Measurements from ENCODE around the gene HMCES.
A peak's percentile ranks its signal among the peaks of the same experiment; 100 is the strongest.

HMCES gene

DNA sequence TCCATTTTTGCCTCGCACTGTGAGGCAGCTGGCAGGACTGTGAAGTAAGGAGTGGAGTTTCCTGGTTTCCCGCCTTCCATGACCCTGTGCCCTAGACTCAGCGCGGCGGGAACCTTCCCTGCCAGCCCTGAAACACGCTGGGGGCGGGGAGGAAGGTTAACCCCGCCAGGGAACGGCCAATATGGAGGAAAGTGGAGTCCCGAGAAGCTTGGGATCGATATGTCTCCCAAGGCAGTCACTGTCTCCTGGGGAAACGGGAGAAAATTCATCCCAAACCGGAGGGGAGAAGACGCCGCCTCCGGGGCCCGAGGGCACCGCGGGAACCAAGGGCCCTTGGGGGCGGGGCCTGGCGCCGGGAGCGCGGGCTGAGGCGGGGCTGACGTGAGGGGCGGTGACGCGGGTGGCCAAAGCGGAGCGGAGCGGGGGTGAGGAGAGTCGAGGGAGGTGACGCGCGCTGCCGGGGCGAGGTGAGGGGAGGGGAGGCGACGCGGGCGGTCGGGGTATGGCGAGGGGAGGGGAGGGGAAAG is at the start of gene HMCES:
HMCES (plus strand) TSS at position 432 of the 527 bp plus-strand sequence. CDS start 863 bp downstream, outside the sequence.
- DNase-seq, result peak; percentile 91 to 96
- TF ChIP-seq POLR2A (IDR thresholded peaks at IDR 0.05; ENCODE audit: low read length) (peak; percentile 82), GATA1 (IDR thresholded peaks at IDR 0.05; ENCODE audit: low read depth, low read length) (no peak)

DNA sequence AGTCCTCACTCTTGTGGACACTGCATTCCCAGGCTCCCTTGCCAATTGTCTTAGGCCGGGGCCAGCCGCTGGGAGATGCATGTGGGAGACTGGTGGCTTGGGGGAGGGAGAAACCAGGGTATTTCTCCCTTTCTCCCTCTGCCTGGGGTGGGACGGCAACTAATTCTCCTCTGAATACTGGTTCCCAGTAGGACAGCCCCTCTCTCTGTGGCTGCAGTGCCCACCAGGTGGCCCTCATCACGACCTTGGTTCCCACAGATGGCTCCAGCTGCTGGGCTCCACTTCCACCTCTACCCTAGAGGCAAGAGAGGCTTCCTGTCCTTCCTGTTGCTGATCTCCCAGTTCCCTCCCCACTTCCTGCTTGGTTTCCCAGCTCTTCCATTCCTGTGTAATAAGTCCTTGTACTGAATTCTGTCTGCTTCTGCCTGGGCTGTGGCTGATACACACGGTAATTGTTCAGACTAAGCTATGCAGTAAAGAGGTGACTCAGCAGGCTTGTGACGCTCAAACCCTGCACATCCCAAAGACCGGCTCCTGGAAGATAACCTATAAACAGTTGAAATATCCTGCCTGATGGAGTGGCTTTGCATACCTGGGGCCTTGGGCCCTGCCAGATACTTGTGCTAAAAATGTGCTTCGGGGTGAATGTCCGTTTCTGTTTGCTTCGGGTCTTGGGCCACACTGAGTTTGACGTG is 49.6 kb upstream of the HMCES start:
- TF ChIP-seq POLR2A (IDR thresholded peaks at IDR 0.05; ENCODE audit: low read length), result no peak
- no peak for TF ChIP-seq GATA1 (IDR thresholded peaks at IDR 0.05; ENCODE audit: low read depth, low read length)
- DNase-seq, result peak; percentile 42 to 53

DNA sequence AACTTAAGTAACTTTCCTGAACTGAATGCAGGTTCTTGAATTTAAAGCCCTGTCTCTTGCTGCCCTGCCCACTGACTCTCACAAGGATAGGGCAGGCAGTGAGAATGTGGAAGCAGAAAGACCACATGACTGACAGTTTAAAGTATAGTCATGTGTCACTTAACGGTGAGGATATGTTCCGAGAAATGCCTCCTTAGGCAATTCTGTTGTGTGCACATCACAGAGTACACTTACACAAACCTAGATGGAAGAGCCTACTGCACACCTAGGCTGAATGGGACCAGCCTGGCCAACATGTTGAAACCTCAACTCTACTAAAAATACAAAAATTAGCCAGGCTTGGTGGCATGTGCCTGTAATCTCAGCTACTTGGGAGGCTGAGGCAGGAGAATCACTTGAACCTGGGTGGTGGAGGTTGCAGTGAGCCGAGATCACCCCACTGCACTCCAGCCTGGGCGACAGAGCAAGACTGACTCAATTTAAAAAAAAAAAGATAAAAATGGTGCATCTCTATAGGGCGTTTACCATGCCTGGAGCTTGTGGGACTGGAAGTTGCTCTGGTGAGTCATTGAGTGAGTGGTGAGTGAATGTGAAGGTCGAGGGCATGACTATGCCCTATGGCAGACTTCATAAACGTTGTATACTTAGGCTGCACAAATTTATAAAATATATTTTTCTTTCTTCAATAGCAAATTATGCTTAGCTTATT is 48.2 kb upstream of the HMCES start:
- DNase-seq, result peak; percentile 78 to 85
- TF ChIP-seq GATA1 (IDR thresholded peaks at IDR 0.05; ENCODE audit: low read depth, low read length) (no peak), POLR2A (IDR thresholded peaks at IDR 0.05; ENCODE audit: low read length) (peak; percentile 38)

- DNase-seq, result no peak
- TF ChIP-seq GATA1 (IDR thresholded peaks at IDR 0.05; ENCODE audit: low read depth, low read length), result no peak
- no peak for TF ChIP-seq POLR2A (IDR thresholded peaks at IDR 0.05; ENCODE audit: low read length)
Measured at GRCh38 chr3:129231331-129232119, 47.1 kb upstream of the HMCES start.

GRCh38 chr3:129233538-129233937 is 45.1 kb upstream of the HMCES start:
- no peak for DNase-seq
- no peak for TF ChIP-seq GATA1 (IDR thresholded peaks at IDR 0.05; ENCODE audit: low read depth, low read length)
- TF ChIP-seq POLR2A (IDR thresholded peaks at IDR 0.05; ENCODE audit: low read length), result no peak

DNA sequence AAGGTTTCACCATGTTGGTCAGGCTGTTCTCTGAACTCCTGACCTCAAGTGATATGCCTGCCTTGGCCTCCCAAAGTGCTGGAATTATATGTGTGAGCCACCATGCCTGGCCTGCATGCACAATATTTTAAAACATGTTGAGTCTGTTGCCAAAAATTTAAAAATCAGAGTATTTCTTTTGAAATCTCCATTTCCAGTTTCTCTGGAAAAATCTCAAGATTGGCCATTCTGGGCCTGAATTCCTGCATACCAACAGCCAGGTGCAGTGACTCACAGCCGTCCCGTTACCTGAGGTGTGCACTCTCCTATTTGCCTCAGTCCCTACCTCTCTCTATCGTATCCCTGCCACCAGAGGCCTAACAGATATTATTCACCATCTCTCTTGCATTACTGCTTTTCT is 44.2 kb upstream of the HMCES start:
- DNase-seq, result no peak
- TF ChIP-seq POLR2A (IDR thresholded peaks at IDR 0.05; ENCODE audit: low read length) (no peak), GATA1 (IDR thresholded peaks at IDR 0.05; ENCODE audit: low read depth, low read length) (no peak)

DNA sequence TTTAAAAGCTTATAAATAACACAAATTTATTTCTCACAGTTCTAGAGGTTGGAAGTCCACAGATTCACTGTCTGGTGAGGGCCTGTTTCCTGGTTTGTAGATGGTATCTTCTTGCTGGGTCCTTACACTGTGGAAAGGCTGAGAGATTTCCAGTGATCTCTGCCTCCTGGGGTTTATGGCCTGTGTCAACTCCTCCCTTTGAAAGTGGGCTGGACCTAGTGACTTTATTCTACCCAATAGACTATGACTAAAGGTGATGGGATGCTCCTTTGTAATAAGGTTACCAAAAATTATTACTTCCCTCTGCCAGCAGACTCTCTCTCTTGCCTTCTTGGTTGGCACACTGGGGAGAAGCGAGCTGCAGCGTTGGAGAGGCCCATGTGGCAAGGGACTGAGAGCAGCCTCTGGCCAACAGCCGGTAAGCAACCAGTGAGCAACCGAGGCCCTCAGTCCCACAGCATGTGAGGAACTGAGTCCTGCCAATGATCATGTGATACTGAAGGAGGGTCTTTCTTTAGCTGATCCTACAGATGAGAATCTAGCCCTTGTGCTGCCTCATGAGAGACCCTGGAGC is 43.2 kb upstream of the HMCES start:
- no peak for DNase-seq
- TF ChIP-seq POLR2A (IDR thresholded peaks at IDR 0.05; ENCODE audit: low read length), result no peak
- TF ChIP-seq GATA1 (IDR thresholded peaks at IDR 0.05; ENCODE audit: low read depth, low read length), result no peak

DNA sequence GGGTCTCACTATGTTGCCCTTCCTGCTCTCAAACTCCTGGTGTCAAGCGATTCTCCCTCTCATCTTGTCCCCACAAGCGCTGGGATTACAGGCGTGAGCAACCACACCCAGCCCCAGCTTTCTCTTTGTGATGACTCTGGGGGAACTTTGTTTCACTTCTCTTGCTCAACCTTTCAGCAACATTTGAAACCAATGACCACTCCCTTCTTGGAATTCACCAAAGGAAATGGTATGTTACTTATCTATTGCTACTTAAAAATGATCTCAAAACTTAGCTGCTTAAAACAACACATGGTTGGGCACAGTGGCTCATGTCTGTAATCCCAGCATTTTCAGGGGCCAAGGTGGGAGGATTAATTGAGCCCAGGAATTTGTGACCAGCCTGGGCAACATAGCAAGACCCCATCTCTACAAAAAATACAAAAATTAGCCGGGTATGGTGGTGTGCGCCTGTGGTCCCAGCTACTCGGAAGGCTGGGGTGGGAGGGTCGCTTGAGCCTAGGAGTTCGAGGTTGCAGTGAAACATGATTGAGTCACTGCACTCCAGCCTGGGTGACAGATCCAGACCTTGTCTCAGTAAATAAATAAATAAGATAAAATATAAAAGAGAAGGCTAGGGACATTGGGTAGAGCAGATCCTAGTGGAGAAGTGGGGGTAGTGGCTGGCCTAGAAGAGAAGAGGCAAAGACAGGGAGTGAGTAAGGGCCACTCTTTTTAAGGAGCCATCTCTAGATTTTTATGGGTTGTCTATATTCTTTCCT is 39.5 kb upstream of the HMCES start:
- TF ChIP-seq POLR2A (IDR thresholded peaks at IDR 0.05; ENCODE audit: low read length) (peak; percentile 27), GATA1 (IDR thresholded peaks at IDR 0.05; ENCODE audit: low read depth, low read length) (no peak)
- DNase-seq, result peak; percentile 78 to 88

DNA sequence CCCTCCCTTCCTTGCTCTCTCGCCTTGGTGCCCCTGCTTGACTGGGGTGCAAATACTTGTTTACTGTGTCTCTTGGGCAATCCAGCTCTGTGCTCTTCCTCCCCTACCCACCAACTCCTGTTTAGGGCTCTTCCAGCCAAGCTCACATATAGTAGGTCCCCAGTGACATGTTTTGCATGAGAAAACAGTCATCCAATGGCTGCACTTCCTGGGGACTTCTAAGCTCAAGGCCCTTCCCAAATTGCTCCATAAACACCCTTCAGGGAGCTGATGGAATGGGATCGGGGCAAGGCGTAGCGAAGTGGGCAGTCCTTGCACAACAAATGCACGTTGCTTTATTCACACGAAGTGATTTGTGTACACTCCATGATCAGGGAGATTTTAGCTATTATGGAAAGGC is 38.7 kb upstream of the HMCES start:
- TF ChIP-seq GATA1 (IDR thresholded peaks at IDR 0.05; ENCODE audit: low read depth, low read length) (no peak), POLR2A (IDR thresholded peaks at IDR 0.05; ENCODE audit: low read length) (no peak)
- no peak for DNase-seq

DNA sequence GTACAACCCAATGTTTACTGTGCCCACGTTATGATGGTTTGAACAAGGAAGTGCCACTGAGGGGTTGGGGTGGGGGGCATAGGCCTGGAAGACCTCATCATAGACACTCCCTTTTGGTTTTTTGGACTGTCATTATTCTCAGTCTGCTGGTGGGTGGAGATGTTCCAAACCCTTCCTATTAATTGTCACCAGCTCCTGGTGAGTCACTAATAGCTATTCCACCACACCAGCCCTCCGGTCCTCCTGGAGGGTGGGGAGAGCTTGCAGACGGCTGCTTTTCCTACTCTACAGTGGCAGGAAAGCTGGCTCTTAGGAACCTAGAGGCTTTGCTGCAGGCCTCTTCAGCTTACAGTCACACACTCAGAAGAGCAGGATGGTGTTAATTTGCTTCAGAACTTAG is 38.2 kb upstream of the HMCES start:
- DNase-seq, result no peak
- TF ChIP-seq GATA1 (IDR thresholded peaks at IDR 0.05; ENCODE audit: low read depth, low read length), result no peak
- no peak for TF ChIP-seq POLR2A (IDR thresholded peaks at IDR 0.05; ENCODE audit: low read length)

GRCh38 chr3:129245141-129245540 is 33.5 kb upstream of the HMCES start:
- DNase-seq, result no peak
- TF ChIP-seq POLR2A (IDR thresholded peaks at IDR 0.05; ENCODE audit: low read length), result no peak
- no peak for TF ChIP-seq GATA1 (IDR thresholded peaks at IDR 0.05; ENCODE audit: low read depth, low read length)

- DNase-seq, result peak; percentile 91 to 92
Measured at GRCh38 chr3:129245641-129246306, 32.9 kb upstream of the HMCES start.

GRCh38 chr3:129246636-129247035 is 32.0 kb upstream of the HMCES start:
- TF ChIP-seq POLR2A (IDR thresholded peaks at IDR 0.05; ENCODE audit: low read length) (no peak), GATA1 (IDR thresholded peaks at IDR 0.05; ENCODE audit: low read depth, low read length) (no peak)
- DNase-seq, result no peak

Data from erythroblast (primary cell).